HepG2 (cell line): ENCODE measurements around the gene CIT. TPM values are rescaled to one million over a fixed set of nuclear protein-coding genes. Genes with fewer than 3 reads are reported as not detected.
A peak's percentile ranks its signal among the peaks of the same experiment; 100 is the strongest.

ENCODE experiments used
- EEA1 ChIP-seq: sonication (generic); formaldehyde crosslinking; IDR thresholded peaks from 2 replicates; pipeline ENCODE4 v1.5.1; 2020; ENCODE audit warnings: mild to moderate bottlenecking, missing genetic modification reagents, borderline replicate concordance
- JUN ChIP-seq: sonication (generic); formaldehyde crosslinking; IDR thresholded peaks from 2 replicates; pipeline ENCODE4 v1.4.0; 2020; ENCODE audit warnings: mild to moderate bottlenecking, missing genetic modification reagents
- MED1 ChIP-seq: sonication (generic); formaldehyde crosslinking; IDR thresholded peaks from 2 replicates; pipeline ENCODE4 v1.4.0; 2020; ENCODE audit warnings: missing genetic modification reagents
- NR2F2 ChIP-seq: IDR thresholded peaks from 2 replicates; pipeline ENCODE4 v1.6.1; 2012; ENCODE audit warnings: low read depth, inconsistent platforms, borderline replicate concordance
- PHB2 ChIP-seq: fragments of 450-650 bp; IDR thresholded peaks from 2 replicates; pipeline ENCODE4 v1.6.1; 2018; ENCODE audit not compliant: partially characterized antibody
- PTBP1 ChIP-seq: fragments of 200-400 bp; formaldehyde crosslinking; IDR thresholded peaks from 2 replicates; pipeline ENCODE4 v1.6.1; 2018; ENCODE audit warnings: low read length, low read depth; ENCODE audit not compliant: poor library complexity, severe bottlenecking
- TBL1XR1 ChIP-seq: fragments of 150-350 bp; IDR thresholded peaks from 2 replicates; pipeline ENCODE4 v1.6.1; 2014; ENCODE audit warnings: borderline replicate concordance, low read length; ENCODE audit not compliant: partially characterized antibody
- TBX3 ChIP-seq: fragments of 450-650 bp; IDR thresholded peaks from 2 replicates; pipeline ENCODE4 v1.6.1; 2017; ENCODE audit warnings: antibody characterized with exemption, mild to moderate bottlenecking, inconsistent platforms, borderline replicate concordance
- ZBTB14 ChIP-seq: sonication (generic); formaldehyde crosslinking; IDR thresholded peaks from 2 replicates; pipeline ENCODE4 v1.4.0; 2020; ENCODE audit warnings: missing genetic modification reagents
- ZBTB26 ChIP-seq: IDR thresholded peaks from 2 replicates; pipeline ENCODE4 v1.6.1; 2016; ENCODE audit warnings: missing compliant biosample characterization, missing genetic modification reagents, borderline replicate concordance
- ZBTB33 ChIP-seq: sonication (generic); formaldehyde crosslinking; IDR thresholded peaks from 2 replicates; pipeline ENCODE4 v1.4.0; 2020; ENCODE audit warnings: missing genetic modification reagents
- ZHX1 ChIP-seq: sonication (generic); formaldehyde crosslinking; IDR thresholded peaks from 2 replicates; pipeline ENCODE4 v1.8.1; 2022; ENCODE audit warnings: low read depth, mild to moderate bottlenecking, missing genetic modification reagents
- ZNF12 ChIP-seq: sonication (generic); formaldehyde crosslinking; IDR thresholded peaks from 2 replicates; pipeline ENCODE4 v1.5.0; 2020; ENCODE audit warnings: missing genetic modification reagents
- ZNF234 ChIP-seq: sonication (generic); formaldehyde crosslinking; conservative IDR thresholded peaks from 2 replicates; pipeline ENCODE4 v1.5.1; 2020; ENCODE audit warnings: mild to moderate bottlenecking, missing genetic modification reagents
- ZNF263 ChIP-seq: sonication (generic); formaldehyde crosslinking; IDR thresholded peaks from 2 replicates; pipeline ENCODE4 v1.4.0; 2020; ENCODE audit warnings: missing genetic modification reagents
- ZNF280B ChIP-seq: sonication (generic); formaldehyde crosslinking; IDR thresholded peaks from 2 replicates; pipeline ENCODE4 v1.5.0; 2020; ENCODE audit warnings: missing genetic modification reagents, mild to moderate bottlenecking, borderline replicate concordance
- ZNF746 ChIP-seq: sonication (generic); formaldehyde crosslinking; IDR thresholded peaks from 2 replicates; pipeline ENCODE4 v1.8.0; 2022; ENCODE audit warnings: mild to moderate bottlenecking, missing genetic modification reagents
- polyA plus RNA-seq, 8 experiments: library from polyadenylated mRNA; depleted of rRNA in 3 of 8; stranded (reverse) in 7 of 8; unstranded in 1 of 8; fragments of >200 nt; fragmentation: Illumina TruSeq in 4 of 8; extraction: Trizol in 4 of 8; gene quantifications; 2 replicates each; pipeline versions ENCODE4 v1.2.1 to v1.2.3, GENCODE V29; 2011 to 2016; ENCODE audit warnings: low read depth in 4 of 8, missing spikeins in 1 of 8, mixed read lengths in 1 of 8; ENCODE audit not compliant: insufficient read depth in 1 of 8
- total RNA-seq, 5 experiments: library from RNA; depleted of rRNA; stranded (reverse); fragments of >200 nt; fragmentation: Illumina TruSeq; extraction: Trizol; gene quantifications; 2 replicates each; pipeline ENCODE4 v1.2.3, GENCODE V29; 2016; ENCODE audit warnings: low read depth in 1 of 5
- TF ChIP-seq, protein P1 (sequence below): IDR thresholded peaks from 2 replicates; pipeline ENCODE4 v1.6.1; 2016; ENCODE audit warnings: low read depth, control low read depth

Gene CIT
- total and polyA plus RNA-seq, 2 of the 13 experiments (the other 11 are each of a cell fraction or from before 2014, with no cell fraction given) = 7.7 to 11.7 TPM

DNA sequence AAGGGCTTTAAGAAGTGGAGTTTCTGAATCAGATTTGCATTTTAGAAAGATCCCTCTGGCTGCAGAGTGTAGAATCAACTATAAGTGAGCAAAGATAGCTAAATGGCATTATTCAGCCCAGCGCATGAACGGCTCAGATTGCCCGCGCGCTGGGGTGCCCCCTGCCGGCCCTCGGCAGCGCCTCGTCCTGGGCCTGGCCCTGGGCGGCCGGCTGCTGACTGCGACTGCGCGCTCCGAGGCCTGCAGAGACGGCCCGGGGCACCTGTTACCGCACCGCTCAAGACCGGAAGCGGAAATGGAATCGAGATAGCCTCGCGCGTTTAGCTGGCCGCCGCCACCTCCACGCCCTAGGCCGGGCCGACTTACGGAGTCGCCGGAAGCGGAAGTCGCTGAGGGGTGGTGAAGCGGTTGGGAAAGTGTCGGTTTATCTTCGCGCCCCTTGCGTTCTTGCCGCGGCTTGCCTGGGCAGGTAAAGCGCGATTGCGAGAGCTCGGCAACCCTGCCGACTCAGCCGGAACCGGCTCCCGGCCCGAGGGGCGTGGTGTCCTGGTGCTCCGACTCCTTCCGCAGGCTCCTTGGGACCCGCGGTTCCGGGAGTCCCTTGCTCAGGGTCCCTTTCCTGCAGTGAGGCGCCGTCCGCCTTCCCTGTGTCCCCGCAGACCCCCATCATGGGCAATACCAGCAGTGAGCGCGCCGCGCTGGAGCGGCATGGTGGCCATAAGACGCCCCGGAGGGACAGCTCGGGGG is 209.4 kb downstream of the CIT start, which contains the start of gene PRKAB1 (continued):
- TF ChIP-seq, protein P1, sequence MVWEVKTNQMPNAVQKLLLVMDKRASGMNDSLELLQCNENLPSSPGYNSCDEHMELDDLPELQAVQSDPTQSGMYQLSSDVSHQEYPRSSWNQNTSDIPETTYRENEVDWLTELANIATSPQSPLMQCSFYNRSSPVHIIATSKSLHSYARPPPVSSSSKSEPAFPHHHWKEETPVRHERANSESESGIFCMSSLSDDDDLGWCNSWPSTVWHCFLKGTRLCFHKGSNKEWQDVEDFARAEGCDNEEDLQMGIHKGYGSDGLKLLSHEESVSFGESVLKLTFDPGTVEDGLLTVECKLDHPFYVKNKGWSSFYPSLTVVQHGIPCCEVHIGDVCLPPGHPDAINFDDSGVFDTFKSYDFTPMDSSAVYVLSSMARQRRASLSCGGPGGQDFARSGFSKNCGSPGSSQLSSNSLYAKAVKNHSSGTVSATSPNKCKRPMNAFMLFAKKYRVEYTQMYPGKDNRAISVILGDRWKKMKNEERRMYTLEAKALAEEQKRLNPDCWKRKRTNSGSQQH = no peak; the same call in 1 of the 2 replicates
- TF ChIP-seq ZNF263 = no peak
- peak; percentile 82; the same call in 1 of the 2 replicates for TF ChIP-seq ZNF280B
- no peak for TF ChIP-seq PTBP1
- 0 out of 2 replicates have a peak, but pooled peaks have one; percentile 60 for TF ChIP-seq ZNF234
- TF ChIP-seq EEA1 (CRISPR knock-in tag) = no peak
- peak; percentile 35; the same call in 1 of the 2 replicates for TF ChIP-seq ZBTB33
- TF ChIP-seq ZBTB26 = peak; percentile 21; the same call in 1 of the 2 replicates
- no peak for TF ChIP-seq TBL1XR1
- TF ChIP-seq ZBTB14 (CRISPR knock-in tag) = no peak
- no peak; the same call in 1 of the 2 replicates for TF ChIP-seq NR2F2
- no peak for TF ChIP-seq ZNF746
- TF ChIP-seq PHB2 = no peak
- peak; percentile 73; the same call in 1 of the 2 replicates for TF ChIP-seq ZHX1
- peak; percentile 65 for TF ChIP-seq MED1
- no peak; the same call in 1 of the 2 replicates for TF ChIP-seq JUN (CRISPR knock-in tag)
- peak; percentile 76; the same call in 1 of the 2 replicates for TF ChIP-seq ZNF12
- peak; percentile 56; the same call in 1 of the 2 replicates for TF ChIP-seq TBX3
